C4-2B (cell line): ENCODE measurements around the gene SGMS1.

Source experiments
- CTCF ChIP-seq: fragments of 450-650 bp; conservative IDR thresholded peaks from 2 replicates; pipeline ENCODE4 v1.5.1; 2017; ENCODE audit warnings: mild to moderate bottlenecking
- ZFX ChIP-seq: fragments of 450-650 bp; IDR thresholded peaks from 2 replicates; pipeline ENCODE4 v1.6.1; 2017

DNA sequence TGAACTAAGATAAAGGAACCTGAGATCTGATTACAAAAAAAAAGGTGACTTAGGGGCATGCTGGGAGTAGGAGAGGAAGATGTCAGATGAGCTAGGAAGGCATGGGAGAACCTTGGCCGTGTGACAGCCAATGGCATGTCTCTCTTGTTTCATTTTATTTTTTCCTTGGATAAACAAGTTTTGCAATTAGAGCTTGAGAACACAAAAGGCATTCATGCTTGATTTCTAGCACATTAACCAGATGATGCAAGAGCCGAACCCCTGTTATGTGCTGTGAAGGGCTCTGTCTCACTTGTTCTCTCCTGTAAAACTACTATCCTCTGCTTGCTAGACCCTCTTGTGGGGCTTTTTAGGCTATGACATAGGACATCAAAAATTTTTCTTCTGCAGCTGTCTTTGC lies 238.1 kb downstream of the SGMS1 start:
- TF ChIP-seq CTCF (no peak), ZFX (no peak)
